ES-I3 (cell line): ENCODE measurements around the gene SEPTIN8.

ENCODE experiments used
- H3K36me3 ChIP-seq: 2 replicates; pipeline ENCODE4 v1.6.1; 2013; ENCODE audit warnings: mild to moderate bottlenecking, low read length, control low read depth, moderate library complexity; ENCODE audit not compliant: insufficient read depth
- H3K4me1 ChIP-seq: 2 replicates; pipeline ENCODE4 v1.6.1; 2013; ENCODE audit warnings: mild to moderate bottlenecking, control low read depth, low read length; ENCODE audit not compliant: insufficient read depth
- H3K9ac ChIP-seq: 2 replicates; pipeline ENCODE4 v1.6.1; 2013; ENCODE audit warnings: low read depth, mild to moderate bottlenecking, low read length, moderate library complexity
- H3K9me3 ChIP-seq: 2 replicates; pipeline ENCODE4 v1.6.1; 2013; ENCODE audit warnings: mild to moderate bottlenecking, low read length, moderate library complexity; ENCODE audit not compliant: control insufficient read depth, insufficient read depth

SEPTIN8 gene

DNA sequence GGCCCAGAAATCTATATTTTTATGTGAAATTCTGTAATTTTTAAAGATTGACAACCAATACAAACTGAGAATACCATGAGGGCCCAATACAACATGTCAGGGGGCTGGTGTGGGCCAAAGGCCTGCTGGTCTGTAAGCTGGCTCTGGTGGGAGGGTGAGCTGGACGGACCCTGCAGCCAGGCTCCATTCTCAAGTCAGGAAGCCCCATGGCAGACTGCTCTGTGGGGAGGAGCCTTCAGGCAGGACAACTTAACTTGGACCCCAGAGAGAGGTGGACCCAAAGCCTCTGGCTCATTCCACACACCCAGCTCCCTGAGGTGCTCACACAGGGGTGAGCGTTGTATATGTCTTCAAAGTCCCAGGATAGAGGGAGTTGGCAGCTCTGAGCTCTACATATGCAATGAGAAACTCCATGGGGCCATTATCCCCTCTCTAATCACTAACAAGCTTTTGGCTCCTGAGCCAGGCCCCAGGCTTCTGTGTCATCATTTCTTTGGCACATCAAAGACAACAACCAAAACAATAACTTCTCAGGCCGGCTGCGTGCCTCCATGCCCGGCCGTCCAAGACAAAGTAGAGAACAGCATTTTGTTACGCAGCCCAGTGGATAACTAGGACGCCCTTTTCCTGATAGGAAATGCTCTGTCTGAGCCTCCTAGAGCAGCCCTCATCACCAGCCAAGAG lies 6.4 kb downstream of the SEPTIN8 start:
- Histone ChIP-seq H3K9me3 (no peaks in the 10 kb centered on the region), H3K36me3 (no peaks in the 10 kb centered on the region), H3K9ac (no peak overlapping the region), H3K4me1 (peaks cover 21% of the 10 kb centered on the region)

DNA sequence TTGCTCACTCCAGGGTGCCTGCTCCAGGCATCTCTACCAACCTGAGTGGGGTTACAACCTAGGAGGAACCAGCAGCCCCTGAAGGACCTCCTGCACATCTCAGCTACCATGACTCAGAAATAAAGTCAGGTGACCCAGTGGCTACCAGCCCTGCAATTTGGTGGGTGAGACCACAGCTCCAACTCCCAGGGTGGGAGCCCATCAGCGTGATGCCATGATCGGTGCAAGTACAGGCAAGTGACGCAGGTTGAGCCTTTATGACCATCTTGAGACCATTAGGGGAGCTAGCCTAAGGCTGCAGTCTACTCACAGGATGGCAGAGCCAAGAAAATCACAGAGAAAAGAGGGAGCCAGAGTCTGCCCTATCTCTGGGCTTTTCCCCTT lies 8.6 kb downstream of the SEPTIN8 start:
- Histone ChIP-seq H3K4me1 (peaks cover 16% of the 10 kb centered on the region), H3K9ac (no peak overlapping the region), H3K36me3 (no peaks in the 10 kb centered on the region), H3K9me3 (no peaks in the 10 kb centered on the region)

DNA sequence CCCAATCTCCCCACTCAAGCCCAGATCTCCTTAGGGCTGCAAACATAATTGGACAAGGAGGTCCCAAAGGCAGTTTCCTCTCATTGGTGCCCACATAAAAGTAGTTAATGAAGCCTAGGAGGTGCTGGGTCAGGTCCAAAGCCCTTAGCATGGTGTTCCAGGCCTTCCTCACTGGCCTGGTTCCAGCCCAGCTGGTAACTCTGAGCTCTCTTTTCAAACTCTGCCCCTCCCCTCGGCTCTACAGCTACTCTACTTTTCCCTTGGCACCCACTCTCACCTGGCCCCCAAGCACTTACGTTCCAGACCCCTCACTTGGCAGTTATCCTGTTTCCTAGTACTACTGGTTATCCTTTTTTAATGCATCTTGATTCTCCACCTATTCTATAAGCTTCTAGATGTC lies 9.9 kb downstream of the SEPTIN8 start:
- Histone ChIP-seq H3K9ac (no peak overlapping the region), H3K36me3 (no peaks in the 10 kb centered on the region), H3K4me1 (peaks cover 13% of the 10 kb centered on the region), H3K9me3 (no peaks in the 10 kb centered on the region)

DNA sequence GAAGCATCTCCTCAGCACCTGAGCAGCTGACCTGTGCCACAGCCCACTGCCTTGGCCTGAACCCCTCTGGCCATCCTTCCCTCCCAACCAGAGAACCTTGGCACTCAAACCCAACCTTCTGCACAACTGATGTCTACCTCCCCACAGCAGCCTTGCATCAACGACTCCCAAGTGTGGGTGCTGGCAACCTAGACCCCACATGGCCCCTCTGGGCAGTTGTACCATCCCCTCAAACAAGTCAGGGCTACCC lies 10.3 kb downstream of the SEPTIN8 start:
- H3K4me1 ChIP-seq: peaks cover 8% of the 10 kb centered on the region
- no peak overlapping the region for H3K9ac ChIP-seq
- H3K9me3 ChIP-seq: no peaks in the 10 kb centered on the region

DNA sequence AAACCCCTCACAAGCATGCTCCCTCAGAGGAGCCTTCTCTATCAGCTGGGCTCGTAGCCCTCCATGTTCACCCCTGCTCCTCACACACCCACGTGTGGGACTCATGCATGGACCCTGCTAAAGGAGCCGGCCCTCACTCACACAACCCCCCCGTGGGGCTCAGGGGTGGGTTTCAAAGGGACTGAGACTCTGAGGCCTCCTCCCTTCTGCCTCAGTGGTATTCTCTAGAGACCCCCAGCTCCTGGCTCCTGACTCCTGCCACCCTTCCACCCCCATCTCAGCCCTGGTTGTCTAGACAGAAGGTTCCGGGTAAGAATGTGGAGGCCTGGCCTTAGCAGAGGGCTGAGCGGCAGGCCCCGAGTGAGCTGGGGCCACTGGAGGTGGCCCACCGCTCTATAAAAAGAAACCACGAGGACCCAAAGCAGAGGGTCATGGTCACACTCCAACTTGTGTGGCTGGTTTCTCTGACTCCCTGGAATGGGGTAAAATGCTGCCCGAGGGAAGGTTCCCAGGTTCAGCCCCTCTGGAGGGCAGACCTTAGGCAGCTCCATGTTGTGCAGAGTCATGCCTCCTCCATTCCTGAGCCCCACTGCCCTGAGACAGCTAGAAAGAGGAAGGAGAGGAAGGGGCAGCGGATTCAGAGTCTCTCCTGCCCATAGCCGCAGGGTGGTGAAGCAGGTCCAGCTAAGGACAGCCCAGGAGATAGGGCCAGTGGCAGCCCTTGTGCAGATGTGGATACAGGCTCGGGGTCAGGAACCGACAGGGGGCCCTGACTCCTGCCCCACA lies 10.8 kb downstream of the SEPTIN8 start:
- Histone ChIP-seq H3K9ac (no peak overlapping the region), H3K4me1 (peaks cover 3% of the 10 kb centered on the region; the same call in 1 of the 2 replicates), H3K9me3 (no peaks in the 10 kb centered on the region), H3K36me3 (no peaks in the 10 kb centered on the region)

More for the DNA sequence above, 10.3 kb downstream of the SEPTIN8 start:
- H3K36me3 ChIP-seq: no peaks in the 10 kb centered on the region

DNA sequence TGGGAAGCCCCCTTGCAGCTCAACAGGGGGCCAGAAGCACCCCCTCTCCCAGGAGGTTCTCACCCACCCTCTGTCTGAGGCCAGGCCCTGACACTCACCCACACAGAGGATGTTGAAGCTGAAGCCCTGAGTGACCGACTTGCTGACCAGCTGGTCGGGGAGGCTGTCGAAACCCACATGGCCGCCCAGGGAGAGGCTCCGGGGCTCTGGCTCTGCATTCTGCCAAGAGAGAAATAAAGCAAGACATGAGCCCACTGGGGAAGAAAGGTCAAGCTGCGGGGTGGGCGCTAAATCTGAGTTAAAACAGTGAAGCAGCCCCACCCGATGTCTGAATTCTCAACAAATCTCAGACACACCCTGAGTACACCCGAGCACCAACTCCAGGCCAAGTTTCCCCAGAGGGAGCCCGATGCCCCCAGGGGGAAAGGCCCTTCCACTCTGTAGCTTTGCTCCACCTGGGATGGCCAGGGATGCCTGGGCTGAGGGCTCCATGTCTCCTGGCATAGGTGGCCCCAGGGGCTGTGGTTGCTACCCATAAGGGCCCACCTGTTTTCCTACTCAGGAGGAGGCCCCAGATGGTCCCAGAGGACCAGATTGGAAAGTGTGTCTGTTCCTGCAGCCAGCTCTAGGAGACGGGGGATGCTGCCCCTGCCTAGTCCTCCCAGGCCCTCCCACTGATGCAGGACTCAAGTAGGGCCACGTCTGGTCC lies 11.6 kb downstream of the SEPTIN8 start:
- H3K36me3 ChIP-seq: no peaks in the 10 kb centered on the region
- H3K4me1 ChIP-seq: no peaks in the 10 kb centered on the region
- no peaks in the 10 kb centered on the region for H3K9me3 ChIP-seq
- no peak overlapping the region for H3K9ac ChIP-seq

DNA sequence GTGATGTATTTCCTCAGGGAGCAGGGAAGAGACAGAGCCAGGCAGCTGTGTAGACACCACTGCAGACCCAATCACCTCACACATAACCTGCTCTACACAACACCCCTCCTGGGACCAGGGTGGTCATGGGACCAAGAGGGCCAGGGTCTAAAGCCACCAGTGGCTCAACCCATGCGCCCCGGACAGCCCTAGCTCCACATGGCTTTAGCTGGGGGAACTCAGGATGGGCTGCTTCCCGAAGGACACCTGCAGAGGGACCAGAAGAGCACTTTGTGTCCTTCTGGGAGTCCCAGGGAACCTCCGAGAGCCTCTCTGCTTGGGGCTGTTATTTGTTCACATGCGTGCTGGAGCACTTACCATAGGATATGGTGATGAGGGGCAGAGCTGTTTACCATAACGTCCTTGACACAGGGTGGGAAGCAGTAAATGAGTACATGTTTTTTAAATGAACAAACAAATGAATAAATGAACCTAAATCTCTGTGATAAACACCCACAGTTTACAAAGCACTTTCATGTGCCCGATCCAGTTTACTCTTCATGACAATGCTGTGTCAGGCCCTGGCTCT lies 12.3 kb downstream of the SEPTIN8 start:
- Histone ChIP-seq H3K4me1 (no peaks in the 10 kb centered on the region), H3K9ac (no peak overlapping the region), H3K9me3 (no peaks in the 10 kb centered on the region), H3K36me3 (no peaks in the 10 kb centered on the region)

DNA sequence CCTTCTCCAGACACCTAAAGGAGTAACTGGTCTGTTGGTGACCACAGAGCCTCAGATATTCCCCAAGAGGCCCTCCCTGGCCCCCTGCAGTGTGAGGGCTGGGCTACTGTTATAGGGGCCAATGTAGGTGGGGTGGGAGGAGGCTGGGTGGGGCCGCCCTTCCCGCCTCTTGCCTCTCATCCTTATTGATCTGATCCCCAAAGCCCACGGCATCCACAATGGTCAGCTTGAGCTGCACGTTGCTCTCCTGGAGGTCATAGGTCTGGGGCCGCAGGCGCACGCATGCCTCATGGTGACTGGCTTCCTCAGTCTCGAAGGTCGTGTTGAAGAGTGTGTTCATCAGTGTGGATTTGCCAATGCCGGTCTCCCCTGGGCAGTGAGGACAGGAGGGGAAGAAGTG lies 13.0 kb downstream of the SEPTIN8 start:
- Histone ChIP-seq H3K36me3 (no peaks in the 10 kb centered on the region), H3K9me3 (no peaks in the 10 kb centered on the region), H3K4me1 (no peaks in the 10 kb centered on the region), H3K9ac (no peak overlapping the region)

DNA sequence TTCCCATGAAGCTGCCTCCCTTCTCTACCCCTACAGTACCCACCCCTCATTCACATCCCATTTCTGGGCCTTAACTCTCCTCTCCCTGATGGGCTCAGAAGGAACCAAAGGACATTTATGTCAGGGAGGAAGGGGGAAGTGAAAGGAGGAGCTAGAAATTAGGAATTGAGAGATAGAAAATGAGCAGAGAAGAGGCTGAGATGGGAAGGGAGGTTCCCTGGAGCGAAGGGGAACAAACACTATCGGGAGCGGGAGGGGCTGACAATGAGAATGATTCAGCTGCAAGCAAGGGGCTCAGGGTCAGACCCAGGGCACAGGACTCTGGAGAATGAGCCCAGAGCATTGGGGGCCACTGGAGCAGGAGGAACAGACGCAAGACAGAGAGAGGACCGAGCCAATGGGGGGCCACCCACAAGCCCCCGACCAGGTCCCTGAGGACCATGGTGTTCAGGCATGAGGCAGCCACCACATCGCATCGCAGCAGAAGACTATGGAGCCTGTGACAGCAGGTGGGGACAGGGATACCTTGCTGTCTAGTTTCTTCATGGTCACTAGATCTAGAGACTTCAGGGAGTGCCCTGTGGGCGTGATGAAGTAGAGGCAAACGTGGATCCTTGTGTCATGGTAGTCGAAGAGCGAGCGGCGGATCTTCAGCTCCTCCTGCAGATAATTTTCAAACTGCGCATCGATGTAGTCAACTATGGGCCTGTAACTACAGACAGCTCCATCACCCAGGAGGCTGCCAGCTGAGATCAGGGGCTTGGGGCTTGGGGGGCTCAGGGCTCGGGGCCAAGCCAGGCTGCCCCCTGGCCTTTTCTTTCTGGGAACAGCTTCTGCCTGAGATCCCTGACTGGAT lies 13.6 kb downstream of the SEPTIN8 start:
- Histone ChIP-seq H3K4me1 (no peaks in the 10 kb centered on the region), H3K9me3 (no peaks in the 10 kb centered on the region), H3K9ac (no peak overlapping the region), H3K36me3 (no peaks in the 10 kb centered on the region)

DNA sequence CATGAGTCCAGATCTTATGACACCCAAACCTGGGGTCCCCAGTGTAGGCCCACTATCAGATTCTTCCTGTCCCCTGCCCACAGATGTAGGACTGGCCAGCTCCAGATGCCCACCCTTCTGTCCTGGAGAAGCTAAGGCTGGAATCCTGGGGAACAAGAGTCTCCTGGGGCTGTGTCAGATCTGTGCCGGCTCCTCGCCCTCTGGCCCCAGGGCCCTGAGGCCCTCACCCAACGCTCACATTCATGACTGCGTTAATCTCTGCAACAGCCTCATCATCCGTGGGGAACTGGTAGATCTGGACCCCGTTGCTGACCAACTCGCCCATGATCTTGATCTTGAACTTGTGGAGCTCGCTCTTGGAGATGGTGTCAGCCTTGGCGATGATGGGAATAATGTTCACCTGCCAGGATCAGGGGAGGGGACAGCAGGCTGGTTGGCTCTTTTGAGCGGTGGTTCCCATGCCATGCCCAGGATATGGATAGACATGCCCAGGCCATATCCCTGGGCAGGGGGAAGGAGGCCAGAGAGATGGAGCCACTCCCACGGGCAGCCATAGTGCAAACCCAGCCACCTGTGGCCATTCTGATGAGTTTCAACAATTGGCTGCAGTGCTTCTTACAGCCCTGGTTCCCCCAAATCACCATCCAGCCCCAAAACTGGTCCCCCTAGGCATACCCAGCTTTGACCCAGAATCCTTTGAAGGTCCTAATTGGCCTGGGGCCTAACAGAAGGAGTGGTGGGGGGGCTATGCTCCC lies 14.6 kb downstream of the SEPTIN8 start:
- Histone ChIP-seq H3K36me3 (no peaks in the 10 kb centered on the region), H3K9ac (no peak overlapping the region), H3K4me1 (no peaks in the 10 kb centered on the region), H3K9me3 (no peaks in the 10 kb centered on the region)

DNA sequence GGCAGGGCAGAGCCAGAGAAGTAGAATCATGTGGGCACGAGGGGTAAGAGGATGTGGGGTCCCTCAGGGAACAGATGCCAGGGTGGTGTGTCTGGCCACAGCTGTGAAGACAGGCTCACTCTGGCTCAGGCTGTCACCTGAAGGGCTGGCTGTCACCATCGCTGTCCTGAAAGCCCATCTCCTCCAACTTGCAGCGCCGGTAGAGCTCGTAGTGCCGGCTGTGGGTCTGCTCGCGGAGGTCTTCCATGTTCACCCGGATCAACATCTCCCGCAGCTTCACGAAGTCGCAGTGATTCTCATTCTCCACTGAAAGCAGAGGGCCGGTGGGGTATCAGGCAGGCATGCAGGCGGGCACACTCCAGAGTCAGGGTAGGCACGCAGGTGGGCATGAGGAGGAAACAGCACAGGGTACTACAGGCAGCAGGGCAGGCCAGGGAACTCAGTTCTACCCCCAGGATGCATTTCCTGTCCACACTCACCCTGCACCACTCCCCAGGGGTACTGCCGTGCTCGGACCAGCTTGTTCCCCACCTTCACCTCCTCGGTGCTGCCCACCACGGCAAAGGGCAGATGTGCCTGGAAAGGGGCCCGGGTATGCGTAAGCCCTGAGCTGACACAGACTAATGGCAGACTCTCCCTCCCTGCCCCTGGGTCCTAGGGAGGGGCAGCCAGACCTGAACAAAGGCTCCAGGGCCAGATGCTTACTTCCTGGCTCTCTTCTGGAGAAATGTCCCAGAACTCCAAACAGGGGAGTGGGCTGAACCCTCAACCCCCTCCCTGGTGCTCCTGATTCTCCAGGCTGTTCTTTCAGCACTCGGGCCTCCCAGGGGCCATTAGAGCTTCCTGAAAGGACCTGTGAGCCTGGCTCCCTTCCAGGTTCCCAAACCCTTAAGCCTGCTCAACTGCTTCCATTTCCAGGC lies 15.5 kb downstream of the SEPTIN8 start:
- no peaks in the 10 kb centered on the region for H3K4me1 ChIP-seq
- no peaks in the 10 kb centered on the region for H3K9me3 ChIP-seq
- H3K36me3 ChIP-seq: no peaks in the 10 kb centered on the region
- H3K9ac ChIP-seq: no peak overlapping the region

DNA sequence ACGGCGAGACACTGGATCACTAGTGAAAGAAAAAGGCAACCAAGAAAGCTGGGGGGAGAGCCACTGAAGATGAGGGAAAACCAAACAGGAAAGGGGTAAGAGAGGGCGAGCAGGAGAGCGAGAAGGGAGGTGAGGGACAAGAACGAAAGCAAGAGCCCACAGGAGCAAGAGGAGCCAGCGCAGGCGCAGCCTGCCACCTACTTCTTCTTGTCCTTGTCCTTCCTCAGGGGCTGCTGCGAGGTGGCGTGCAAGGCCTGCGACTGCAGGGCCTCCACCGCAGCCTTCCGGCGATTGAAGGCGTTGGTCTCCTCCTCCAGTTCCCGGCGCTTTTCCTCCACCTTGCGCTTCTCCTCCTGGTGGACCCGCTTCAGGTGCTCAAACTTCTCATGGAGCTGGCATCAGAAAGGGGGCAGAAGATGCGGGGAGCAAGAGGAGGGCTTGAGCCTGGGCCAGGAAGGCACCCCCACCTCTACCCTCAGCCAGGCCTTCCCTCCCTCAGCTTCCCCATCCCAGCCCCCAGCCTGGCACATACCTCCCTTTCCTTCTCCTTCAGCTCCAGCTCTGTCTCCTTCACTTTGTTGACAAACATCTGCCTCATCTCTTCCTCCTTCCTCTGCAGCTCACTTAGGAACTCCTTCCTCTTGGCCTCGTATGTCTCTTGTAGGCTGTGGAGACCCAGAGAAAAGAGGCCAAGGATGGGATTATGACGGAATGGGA lies 16.3 kb downstream of the SEPTIN8 start:
- H3K9me3 ChIP-seq: no peaks in the 10 kb centered on the region
- no peaks in the 10 kb centered on the region for H3K36me3 ChIP-seq
- H3K9ac ChIP-seq: no peak overlapping the region
- H3K4me1 ChIP-seq: no peaks in the 10 kb centered on the region
